T47D (cell line): ENCODE results near the gene PRH1.

ENCODE experiments used
- DNase-seq, 2 experiments: peaks; one replicate each; pipeline versions ENCODE4 v3.0.0 to v3.0.0-alpha.2; 2011 to 2012; ENCODE audit warnings: low read depth in 1 of 2, low spot score in 1 of 2
- JUND ChIP-seq: IDR thresholded peaks from 2 replicates; pipeline ENCODE4 v1.6.1; 2012; ENCODE audit warnings: low read depth
- in situ Hi-C: cut with HindIII; loops from 2 replicates; pipeline ENCODE4 v1.10.0; 2016; ENCODE audit warnings: low sequenced_read_pairs, low pct_unique_long_range_greater_than_20kb

Gene PRH1

DNA sequence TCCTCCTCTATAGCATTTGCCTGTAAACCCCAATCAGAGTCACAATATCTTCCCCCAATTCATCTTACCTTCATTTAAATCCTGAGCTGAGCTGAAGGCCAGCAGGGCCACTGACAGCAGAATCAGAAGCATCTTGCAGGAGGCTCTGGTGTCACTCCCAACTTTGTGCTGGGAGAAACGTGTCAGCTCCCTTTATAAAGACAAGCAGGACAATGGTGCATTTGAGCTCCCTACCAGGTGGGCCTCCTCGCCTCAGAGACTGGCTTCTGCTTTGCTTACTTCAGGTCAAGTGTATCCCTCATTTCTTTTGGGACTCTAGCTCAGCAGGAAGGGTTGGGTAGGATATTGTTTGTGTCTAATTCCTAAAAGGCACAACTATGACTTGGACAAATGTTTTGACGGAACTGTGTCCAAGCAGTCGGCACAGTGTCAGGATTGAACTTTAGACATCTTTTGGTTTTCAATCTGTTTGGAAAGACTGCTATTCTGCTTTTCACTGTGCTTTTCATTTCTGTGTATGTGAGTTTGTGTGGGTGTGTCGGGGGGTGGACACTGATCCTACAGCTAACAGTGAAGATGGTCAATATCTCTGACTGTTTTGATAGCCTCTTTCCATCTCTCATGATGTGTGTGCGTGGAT lies at the start of gene PRH1:
PRH1 (minus strand) TSS at position 170 of the 640 bp plus-strand sequence; CDS start at position 132, 38 bp downstream.
- TF ChIP-seq JUND: no peak
- no peak for DNase-seq
- in situ Hi-C loops: no loop called here

DNA sequence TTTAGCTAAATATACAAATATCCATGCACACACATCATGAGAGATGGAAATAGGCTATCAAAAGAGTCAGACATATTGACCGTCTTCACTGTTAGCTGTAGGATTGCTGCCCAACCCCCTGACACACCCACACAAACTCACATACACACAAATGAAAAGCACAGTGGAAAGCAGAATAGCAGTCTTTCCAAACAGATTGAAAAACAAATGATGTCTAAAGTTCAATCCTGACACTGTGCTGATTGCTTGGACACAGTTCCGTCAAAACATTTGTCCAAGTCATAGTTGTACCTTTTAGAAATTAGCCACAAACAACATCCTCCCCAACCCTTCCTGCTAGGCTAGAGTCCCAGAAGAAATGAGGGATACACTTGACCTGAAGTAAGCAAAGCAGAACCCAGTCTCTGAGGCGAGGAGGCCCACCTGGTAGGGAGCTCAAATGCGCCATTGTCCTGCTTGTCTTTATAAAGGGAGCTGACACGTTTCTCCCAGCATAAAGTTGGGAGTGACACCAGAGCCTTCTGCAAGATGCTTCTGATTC lies 44.8 kb upstream of the PRH1 start, which contains the start of gene PRH2:
PRH2 (plus strand) TSS at position 491 of the 541 bp plus-strand sequence; CDS start at position 529, 38 bp downstream.
- in situ Hi-C loops: no loop called here
- TF ChIP-seq JUND: no peak
- DNase-seq: no peak

DNA sequence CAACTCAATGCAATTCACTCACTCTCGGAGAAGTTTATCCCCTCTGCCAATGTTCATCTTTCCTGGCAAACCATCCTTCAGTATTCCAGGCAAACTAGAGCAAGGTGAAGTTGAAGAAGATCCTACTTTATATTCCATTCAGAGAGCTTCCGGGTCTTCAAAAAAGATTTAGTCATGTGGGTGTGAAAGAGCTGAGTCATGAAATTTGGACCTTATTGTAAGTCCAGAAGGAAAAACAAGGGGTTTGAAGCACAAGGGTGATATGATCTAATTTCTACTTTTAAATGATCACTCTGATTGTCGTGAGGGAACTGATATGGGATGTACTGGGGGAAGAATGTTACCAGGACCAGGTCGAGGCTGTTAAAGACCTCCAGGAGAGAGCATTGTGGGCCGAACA lies 42.2 kb upstream of the PRH1 start:
- in situ Hi-C loops: no loop called here
- DNase-seq: no peak
- TF ChIP-seq JUND: no peak

DNA sequence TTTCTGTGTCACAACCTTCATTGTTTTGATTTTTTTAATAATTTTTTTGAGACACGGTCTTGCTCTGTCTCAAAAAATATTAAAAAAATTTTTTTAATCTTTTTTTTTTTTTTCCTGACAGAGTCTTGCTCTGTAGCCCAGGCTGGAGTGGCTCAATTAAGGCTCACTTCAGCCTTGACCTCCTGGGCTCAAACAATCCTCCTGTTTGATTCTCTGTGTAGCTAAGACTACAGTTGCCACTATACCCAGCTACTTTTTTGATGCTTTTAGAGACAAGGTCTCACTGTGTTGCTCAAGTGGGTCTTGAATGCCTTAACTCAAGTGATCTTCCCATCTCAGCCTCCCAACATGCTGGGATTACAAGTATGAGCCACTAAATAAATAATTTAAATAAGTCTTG lies 35.8 kb upstream of the PRH1 start:
- in situ Hi-C loops: no loop called here
- TF ChIP-seq JUND: no peak
- no peak for DNase-seq

DNA sequence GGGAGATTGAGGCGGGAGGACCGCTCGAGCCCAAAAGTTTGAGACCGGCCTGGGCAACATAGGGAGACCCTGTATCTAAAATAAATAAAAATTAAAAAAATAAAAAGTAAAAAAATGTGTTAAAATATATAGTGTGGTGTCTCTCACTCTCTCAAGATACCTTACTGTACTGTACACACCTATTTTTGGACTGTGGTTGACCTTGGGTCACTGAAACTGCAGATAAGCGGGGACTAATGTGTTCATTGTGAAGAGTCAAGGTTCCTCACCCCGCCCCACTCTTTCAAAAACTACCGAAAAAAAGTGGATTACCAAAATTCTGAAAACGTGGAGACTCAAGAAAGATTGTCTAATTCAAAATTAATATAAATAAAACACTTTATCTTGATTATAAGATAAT lies 26.3 kb upstream of the PRH1 start:
- in situ Hi-C loops: no loop called here
- no peak for TF ChIP-seq JUND
- DNase-seq: no peak

DNA sequence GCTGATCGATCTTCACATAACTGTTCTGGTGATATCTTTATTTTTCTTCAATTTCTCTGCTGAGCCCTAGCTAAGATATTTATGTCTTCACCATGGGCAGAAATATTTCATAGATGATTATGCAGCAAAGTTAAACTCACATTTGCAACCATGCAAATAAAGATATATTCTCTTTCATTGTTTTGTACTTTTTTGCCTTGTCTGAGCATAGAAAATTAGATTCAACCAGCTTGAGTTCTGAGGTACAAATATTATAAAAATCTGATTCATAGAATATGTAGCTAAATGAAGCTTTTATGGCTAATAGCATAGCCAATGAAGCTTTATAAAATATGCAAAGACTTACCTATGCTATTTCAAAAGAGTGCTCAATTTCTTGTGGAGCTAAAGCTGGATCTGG lies 25.4 kb upstream of the PRH1 start, which contains the start of gene TAS2R13:
TAS2R13 (minus strand) TSS at position 101 of the 400 bp plus-strand sequence. CDS start 264 bp downstream, outside the sequence.
- in situ Hi-C loops: no loop called here
- no peak for TF ChIP-seq JUND
- DNase-seq: no peak

DNA sequence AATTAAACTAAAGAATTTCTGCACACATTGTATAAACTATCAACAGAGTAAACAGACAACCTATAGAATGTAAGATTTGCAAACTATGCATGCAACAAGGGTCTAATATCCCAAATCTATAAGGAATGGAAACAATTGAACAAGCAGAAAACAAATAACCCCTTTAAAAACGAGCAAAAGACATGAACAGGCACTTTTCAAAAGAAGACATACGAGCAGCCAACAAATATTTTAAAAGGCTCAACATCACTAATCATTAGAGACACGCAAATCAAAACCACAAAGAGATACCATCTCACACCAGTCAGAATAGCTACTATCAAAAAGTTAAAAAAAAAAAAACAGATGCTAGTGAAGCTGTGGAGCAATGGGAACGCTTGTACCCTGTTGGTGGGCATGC lies 20.6 kb upstream of the PRH1 start:
- in situ Hi-C loops: no loop called here

DNA sequence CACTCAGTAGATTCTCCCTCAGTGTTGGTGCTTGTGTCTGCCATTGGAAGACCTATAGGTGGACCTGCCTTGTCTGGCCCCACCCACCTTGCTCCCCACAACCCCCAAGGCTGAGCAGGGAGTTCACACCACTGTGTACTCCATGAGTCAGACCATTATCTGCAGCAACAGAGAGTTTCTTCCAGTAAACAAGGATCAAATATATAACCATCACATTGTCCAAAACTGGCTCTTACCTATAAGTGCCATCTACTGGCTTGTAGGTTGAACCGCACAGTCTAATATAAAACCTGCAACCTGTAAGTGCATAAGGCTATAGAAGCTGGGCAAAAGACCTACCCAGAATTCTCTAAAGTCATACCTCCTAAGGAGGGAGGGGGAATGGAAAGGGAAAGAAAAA lies 17.4 kb upstream of the PRH1 start:
- no peak for TF ChIP-seq JUND
- DNase-seq: no peak
- in situ Hi-C loops: no loop called here

More for the DNA sequence above, 20.6 kb upstream of the PRH1 start:
- no peak for TF ChIP-seq JUND
- no peak for DNase-seq

DNA sequence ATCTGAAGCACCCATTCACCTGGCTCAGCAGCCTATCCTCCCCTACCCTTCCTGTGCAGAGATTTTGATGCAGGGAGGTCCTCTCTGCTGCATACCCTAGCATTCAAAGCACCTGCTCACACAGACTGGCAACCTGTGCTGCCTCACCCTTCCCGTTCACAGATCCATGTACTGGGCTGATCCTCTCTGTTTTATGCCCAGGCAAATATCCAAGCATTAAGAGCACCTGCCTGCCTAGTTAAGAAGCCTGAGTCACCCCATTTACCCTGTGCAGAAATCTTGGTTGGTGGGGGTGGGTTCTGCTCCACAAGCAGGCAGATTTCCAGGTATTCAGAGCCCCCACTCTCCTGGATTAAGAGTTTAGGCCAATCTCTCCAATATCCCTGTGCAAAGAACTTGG lies 16.9 kb upstream of the PRH1 start:
- in situ Hi-C loops: no loop called here

DNA sequence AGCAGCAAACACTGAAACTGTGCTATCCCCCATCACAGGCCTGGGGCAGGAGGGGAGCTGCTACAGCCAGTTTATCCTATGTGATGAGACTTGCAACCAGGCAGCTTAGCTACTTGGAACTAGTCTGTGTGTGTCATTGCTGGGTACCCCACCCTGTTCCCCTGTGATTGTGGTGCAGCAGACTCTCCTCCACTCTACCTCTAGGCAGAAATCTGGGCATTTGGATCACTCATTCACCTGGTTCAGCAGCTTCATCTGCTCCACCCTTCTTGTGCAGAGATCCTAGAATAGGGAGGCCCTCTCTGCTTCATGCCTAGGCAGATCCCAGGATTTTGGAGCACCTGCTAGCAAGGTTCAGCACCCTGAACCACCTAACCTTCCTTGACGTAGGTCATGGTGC lies 16.5 kb upstream of the PRH1 start:
- no peak for DNase-seq
- in situ Hi-C loops: no loop called here
- no peak for TF ChIP-seq JUND

More for the DNA sequence above, 16.9 kb upstream of the PRH1 start:
- DNase-seq: no peak
- TF ChIP-seq JUND: no peak

DNA sequence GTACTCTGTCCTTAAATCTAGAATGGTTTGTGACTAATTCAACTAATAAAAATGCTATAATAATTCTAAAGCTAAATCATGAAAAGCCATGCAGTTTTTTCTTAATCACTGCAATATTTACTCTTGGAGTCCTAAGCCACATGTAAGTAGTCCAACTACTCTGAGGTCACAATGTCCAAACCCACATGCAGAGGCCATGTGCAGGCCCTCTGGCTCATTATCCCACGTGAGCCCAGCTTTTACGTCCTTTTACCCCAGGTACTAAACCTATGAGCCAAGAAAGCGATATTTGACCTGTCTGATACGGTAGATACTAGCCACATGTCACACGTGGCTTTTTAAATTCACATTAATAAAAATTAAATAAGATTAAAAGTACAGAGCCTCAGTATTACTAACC lies 12.8 kb upstream of the PRH1 start:
- no peak for DNase-seq
- in situ Hi-C loops: no loop called here

DNA sequence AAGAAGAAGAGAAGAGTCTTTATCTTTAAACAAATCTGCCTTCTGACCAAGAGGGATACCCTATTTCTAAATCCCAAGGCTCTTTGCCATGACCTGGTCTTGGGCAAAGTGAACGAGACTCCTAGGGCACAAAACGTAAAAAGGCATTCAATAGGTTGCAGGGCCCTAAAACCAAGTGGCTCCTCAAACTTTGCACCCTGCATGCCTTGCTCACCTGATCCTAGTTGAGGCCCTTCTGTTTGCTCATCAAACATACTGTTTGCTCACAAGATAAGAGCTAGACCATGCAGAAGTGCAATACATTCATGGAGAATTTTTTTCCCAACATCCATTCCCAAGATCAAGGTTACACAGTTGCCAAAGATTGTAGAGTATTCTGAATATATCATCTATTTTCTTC lies 7.9 kb upstream of the PRH1 start:
- in situ Hi-C loops: no loop called here

More for the DNA sequence above, 12.8 kb upstream of the PRH1 start:
- no peak for TF ChIP-seq JUND

DNA sequence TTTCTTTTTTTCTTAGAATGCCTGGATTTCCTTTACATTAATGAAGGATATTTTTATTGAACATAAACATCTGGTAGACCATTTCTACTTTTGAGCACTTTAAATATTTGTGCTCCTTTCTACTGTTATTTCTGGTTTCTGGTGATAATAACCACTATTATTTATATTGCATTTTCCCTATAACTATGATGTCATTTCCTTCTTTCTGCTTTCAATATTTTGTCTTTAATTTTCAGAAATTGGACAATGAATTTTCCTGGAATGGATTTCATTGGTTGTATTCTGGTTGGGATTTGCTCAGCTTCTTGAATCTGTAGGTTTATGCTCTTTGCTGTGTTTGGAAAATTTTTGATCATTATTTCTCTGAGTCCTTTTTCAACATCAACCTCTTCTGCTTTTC lies 5.2 kb upstream of the PRH1 start:
- in situ Hi-C loops: no loop called here
- TF ChIP-seq JUND: no peak
- no peak for DNase-seq

More for the DNA sequence above, 7.9 kb upstream of the PRH1 start:
- TF ChIP-seq JUND: no peak
- DNase-seq: no peak
